GM19463 (cell line): Measurements from ENCODE around the gene ABL2.

ENCODE experiments used
- ATAC-seq: cut with Tn5 transposase; IDR thresholded peaks from one replicate; pipeline ENCODE4 v1.9.1; 2021; ENCODE audit warnings: mild to moderate bottlenecking, moderate library complexity; ENCODE audit not compliant: unreplicated experiment

Gene ABL2

GRCh38 chr1:179058487-179059483 is 170.7 kb downstream of the ABL2 start:
- ATAC-seq: no peak

- no peak for ATAC-seq
Measured at GRCh38 chr1:179055937-179056336, 173.5 kb downstream of the ABL2 start.

GRCh38 chr1:179053486-179053885 is 176.0 kb downstream of the ABL2 start:
- no peak for ATAC-seq

- ATAC-seq: no peak
Measured at GRCh38 chr1:179052776-179053175, 176.7 kb downstream of the ABL2 start.
